ENCODE results near the gene KIF24.

DNA sequence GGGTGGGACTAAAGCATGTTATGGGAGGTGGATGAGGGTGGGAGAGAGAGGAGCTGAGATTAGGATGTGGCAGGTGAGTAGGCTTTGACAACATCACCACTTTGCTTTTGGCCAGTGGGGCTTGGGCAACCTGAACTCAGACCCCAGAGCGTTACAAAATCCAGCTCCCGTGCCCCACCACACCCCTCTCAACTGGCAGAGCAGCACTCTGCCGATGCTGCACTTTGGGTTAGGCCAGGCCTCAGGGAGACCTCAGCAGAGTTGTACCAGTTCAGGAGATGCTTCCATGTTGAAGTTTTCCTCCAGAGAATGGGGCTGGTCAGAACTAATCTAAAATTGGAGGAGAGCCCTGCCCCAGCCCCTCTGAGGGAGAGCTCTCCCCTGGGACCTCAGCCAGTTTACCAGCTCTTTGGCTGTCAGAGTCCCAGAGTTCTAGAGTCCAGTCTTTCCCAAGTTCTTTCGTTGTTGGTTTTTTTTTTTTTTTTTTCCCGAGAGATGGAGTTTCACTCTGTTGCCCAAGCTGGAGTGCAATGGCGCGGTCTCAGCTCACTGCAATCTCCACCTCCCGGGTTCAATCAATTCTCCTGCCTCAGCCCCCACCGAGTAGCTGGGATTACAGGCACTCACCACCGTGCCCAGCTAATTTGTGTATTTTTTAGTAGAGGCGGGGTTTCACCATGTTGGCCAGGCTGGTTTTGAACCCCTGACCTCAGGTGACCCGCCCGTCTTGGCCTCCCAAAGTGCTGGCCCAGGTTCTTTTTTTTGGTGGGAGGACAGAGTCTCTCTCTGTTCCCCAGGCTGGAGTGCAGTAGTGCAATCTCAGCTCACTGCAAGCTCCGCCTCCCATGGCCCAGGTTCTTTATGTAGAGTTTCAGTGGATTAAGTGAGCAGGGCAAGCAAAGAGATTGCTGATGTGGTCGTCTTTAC lies 18.1 kb upstream of the KIF24 start:
- TF ChIP-seq, protein P1, sequence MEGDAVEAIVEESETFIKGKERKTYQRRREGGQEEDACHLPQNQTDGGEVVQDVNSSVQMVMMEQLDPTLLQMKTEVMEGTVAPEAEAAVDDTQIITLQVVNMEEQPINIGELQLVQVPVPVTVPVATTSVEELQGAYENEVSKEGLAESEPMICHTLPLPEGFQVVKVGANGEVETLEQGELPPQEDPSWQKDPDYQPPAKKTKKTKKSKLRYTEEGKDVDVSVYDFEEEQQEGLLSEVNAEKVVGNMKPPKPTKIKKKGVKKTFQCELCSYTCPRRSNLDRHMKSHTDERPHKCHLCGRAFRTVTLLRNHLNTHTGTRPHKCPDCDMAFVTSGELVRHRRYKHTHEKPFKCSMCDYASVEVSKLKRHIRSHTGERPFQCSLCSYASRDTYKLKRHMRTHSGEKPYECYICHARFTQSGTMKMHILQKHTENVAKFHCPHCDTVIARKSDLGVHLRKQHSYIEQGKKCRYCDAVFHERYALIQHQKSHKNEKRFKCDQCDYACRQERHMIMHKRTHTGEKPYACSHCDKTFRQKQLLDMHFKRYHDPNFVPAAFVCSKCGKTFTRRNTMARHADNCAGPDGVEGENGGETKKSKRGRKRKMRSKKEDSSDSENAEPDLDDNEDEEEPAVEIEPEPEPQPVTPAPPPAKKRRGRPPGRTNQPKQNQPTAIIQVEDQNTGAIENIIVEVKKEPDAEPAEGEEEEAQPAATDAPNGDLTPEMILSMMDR (IDR thresholded peaks at IDR 0.05): no peak
- TF ChIP-seq POLR2A (IDR thresholded peaks at IDR 0.05): no peak
